Measurements from ENCODE around the gene WBP2.

The WBP2 gene

GRCh38 chr17:75803883-75804282 lies 51.3 kb downstream of the WBP2 start:
- Histone ChIP-seq H3K9me3 (ENCODE audit: control insufficient read depth, insufficient read depth, low read depth, low read length) (no peaks in the 10 kb centered on the region), H3K36me3 (ENCODE audit: control insufficient read depth in 2 of 2, insufficient read depth in 1 of 2, low read length in 2 of 2) (peaks cover 24 to 35% of the 10 kb centered on the region in 2 experiments; a peak in 2 of 3 replicates), H3K4me3 (ENCODE audit: low read depth, low read length) (no peak overlapping the region), H3K4me1 (ENCODE audit: control insufficient read depth, insufficient read depth, low read length) (peaks cover 5% of the 10 kb centered on the region), H3K27ac (ENCODE audit: extremely low read depth, low read depth, low read length) (peak overlapping the region; percentile 16; the same call in 1 of the 2 replicates)
- ChIA-PET POLR2A (interaction anchor here (0.6 to 2.4 kb wide), 2 partner anchors 8 to 24 kb away, joined by 3 to 15 read pairs; a partner anchor contains a TSS), CTCF (interaction anchor here (0.6 to 1.8 kb wide), 5 partner anchors 8 to 123 kb away, joined by 3 to 7 read pairs (median 5); no protein-coding TSS in a partner anchor)
- TF ChIP-seq, protein P1, sequence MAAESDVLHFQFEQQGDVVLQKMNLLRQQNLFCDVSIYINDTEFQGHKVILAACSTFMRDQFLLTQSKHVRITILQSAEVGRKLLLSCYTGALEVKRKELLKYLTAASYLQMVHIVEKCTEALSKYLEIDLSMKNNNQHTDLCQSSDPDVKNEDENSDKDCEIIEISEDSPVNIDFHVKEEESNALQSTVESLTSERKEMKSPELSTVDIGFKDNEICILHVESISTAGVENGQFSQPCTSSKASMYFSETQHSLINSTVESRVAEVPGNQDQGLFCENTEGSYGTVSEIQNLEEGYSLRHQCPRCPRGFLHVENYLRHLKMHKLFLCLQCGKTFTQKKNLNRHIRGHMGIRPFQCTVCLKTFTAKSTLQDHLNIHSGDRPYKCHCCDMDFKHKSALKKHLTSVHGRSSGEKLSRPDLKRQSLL (tag by site-specific recombination; IDR thresholded peaks at IDR 0.05): no peak
- TF ChIP-seq BCL11B (tag by site-specific recombination; IDR thresholded peaks at IDR 0.05; ENCODE audit: low read depth) (no peak), ZNF24 (tag by site-specific recombination; IDR thresholded peaks at IDR 0.05) (no peak), RBAK (tag by site-specific recombination; IDR thresholded peaks at IDR 0.05) (no peak), GLI4 (tag by site-specific recombination; IDR thresholded peaks at IDR 0.05) (no peak), ZNF140 (tag by site-specific recombination; IDR thresholded peaks at IDR 0.05) (no peak), ZNF548 (tag by site-specific recombination; IDR thresholded peaks at IDR 0.05) (no peak), FEZF1 (tag by site-specific recombination; IDR thresholded peaks at IDR 0.05) (no peak), ZNF747 (tag by site-specific recombination; IDR thresholded peaks at IDR 0.05) (no peak), ZNF561 (tag by site-specific recombination; IDR thresholded peaks at IDR 0.05; ENCODE audit: borderline replicate concordance) (no peak), ZNF596 (tag by site-specific recombination; IDR thresholded peaks at IDR 0.05) (no peak), ZNF266 (tag by site-specific recombination; IDR thresholded peaks at IDR 0.05; ENCODE audit: low read depth) (no peak), ZNF707 (tag by site-specific recombination; IDR thresholded peaks at IDR 0.05) (no peak), ZNF610 (tag by site-specific recombination; IDR thresholded peaks at IDR 0.05; ENCODE audit: borderline replicate concordance) (no peak), ZNF571 (tag by site-specific recombination; IDR thresholded peaks at IDR 0.05) (no peak), ZFP41 (tag by site-specific recombination; IDR thresholded peaks at IDR 0.05; ENCODE audit: borderline replicate concordance) (no peak)
- TF ChIP-seq, protein P2, sequence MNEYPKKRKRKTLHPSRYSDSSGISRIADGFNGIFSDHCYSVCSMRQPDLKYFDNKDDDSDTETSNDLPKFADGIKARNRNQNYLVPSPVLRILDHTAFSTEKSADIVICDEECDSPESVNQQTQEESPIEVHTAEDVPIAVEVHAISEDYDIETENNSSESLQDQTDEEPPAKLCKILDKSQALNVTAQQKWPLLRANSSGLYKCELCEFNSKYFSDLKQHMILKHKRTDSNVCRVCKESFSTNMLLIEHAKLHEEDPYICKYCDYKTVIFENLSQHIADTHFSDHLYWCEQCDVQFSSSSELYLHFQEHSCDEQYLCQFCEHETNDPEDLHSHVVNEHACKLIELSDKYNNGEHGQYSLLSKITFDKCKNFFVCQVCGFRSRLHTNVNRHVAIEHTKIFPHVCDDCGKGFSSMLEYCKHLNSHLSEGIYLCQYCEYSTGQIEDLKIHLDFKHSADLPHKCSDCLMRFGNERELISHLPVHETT (tag by site-specific recombination; IDR thresholded peaks at IDR 0.05): no peak
- TF ChIP-seq, protein P3, sequence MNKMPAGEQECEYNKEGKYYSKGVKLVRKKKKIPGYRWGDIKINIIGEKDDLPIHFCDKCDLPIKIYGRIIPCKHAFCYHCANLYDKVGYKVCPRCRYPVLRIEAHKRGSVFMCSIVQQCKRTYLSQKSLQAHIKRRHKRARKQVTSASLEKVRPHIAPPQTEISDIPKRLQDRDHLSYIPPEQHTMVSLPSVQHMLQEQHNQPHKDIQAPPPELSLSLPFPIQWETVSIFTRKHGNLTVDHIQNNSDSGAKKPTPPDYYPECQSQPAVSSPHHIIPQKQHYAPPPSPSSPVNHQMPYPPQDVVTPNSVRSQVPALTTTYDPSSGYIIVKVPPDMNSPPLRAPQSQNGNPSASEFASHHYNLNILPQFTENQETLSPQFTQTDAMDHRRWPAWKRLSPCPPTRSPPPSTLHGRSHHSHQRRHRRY (tag by site-specific recombination; IDR thresholded peaks at IDR 0.05): no peak

DNA sequence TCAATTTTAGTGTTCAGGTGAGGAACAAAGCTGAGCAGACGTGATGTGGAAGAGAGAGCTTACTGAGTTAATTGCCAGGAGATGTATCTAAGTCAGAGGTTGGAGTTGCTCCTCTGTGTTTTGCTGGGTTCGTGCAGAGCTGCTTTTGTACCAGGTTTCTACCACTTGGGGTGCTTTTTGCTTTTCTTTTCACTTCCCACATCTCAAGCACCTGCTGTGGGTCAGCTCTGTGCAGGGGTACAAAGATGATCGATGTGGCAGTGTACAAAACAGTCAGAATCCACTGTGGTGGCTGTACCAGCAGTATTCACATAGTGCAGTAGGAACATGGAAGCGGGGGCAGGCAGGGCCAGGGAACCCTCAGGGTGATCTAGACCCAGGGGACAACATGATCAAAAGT lies 55.7 kb downstream of the WBP2 start:
- H3K27ac ChIP-seq (ENCODE audit: extremely low read depth, low read depth, low read length): no peak overlapping the region
- H3K36me3 ChIP-seq (ENCODE audit: control insufficient read depth in 2 of 2, insufficient read depth in 1 of 2, low read length in 2 of 2): peaks cover 55 to 69% of the 10 kb centered on the region in 2 experiments
- CTCF ChIA-PET: interaction anchor here (0.9 to 1.5 kb wide), 2 partner anchors 10 to 31 kb away, joined by 3 to 4 read pairs; no protein-coding TSS in a partner anchor
- POLR2A ChIA-PET: interaction anchor here (0.8 to 7.0 kb wide), 6 partner anchors 10 to 19 kb away, joined by 3 to 51 read pairs (median 6); partner anchors contain the start of gene UNK
- TF ChIP-seq ZNF423 (tag by site-specific recombination; IDR thresholded peaks at IDR 0.05) (no peak), ZNF350 (tag by site-specific recombination; IDR thresholded peaks at IDR 0.05) (no peak), ZNF157 (tag by site-specific recombination; IDR thresholded peaks at IDR 0.05) (no peak), ZNF184 (tag by site-specific recombination; IDR thresholded peaks at IDR 0.05) (no peak), ZNF530 (tag by site-specific recombination; IDR thresholded peaks at IDR 0.05; ENCODE audit: low read depth) (no peak), REPIN1 (tag by site-specific recombination; IDR thresholded peaks at IDR 0.05; ENCODE audit: low read depth) (no peak), ZNF449 (tag by site-specific recombination; IDR thresholded peaks at IDR 0.05) (no peak), REST (tag by site-specific recombination; IDR thresholded peaks at IDR 0.05) (no peak)
- TF ChIP-seq, protein P4, sequence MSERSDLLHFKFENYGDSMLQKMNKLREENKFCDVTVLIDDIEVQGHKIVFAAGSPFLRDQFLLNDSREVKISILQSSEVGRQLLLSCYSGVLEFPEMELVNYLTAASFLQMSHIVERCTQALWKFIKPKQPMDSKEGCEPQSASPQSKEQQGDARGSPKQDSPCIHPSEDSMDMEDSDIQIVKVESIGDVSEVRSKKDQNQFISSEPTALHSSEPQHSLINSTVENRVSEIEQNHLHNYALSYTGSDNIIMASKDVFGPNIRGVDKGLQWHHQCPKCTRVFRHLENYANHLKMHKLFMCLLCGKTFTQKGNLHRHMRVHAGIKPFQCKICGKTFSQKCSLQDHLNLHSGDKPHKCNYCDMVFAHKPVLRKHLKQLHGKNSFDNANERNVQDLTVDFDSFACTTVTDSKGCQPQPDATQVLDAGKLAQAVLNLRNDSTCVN (tag by site-specific recombination; optimal IDR thresholded peaks at IDR 0.05): no peak
- H3K9me3 ChIP-seq (ENCODE audit: control insufficient read depth, insufficient read depth, low read depth, low read length): no peaks in the 10 kb centered on the region
- no peaks in the 10 kb centered on the region for H3K4me1 ChIP-seq (ENCODE audit: control insufficient read depth, insufficient read depth, low read length)
- no peak overlapping the region for H3K4me3 ChIP-seq (ENCODE audit: low read depth, low read length)

Measured in HEK293 (cell line).